Umbilical cord (tissue), 2 donors: Measurements from ENCODE around the gene CANT1. TPM values are rescaled to one million over a fixed set of nuclear protein-coding genes. Genes with fewer than 3 reads are reported as not detected.
"Not testable (repeated sequence)": the region's sequence is repeated elsewhere in the genome, so short reads cannot be mapped to it uniquely, and the experiment has no call there.

Experiments used
- DNase-seq: peaks from one replicate; pipeline ENCODE4 v3.0.0-alpha.2; 2015; ENCODE audit warnings: low spot score
- total RNA-seq: library from RNA; depleted of rRNA; stranded (reverse); fragments of >200 nt; gene quantifications from one replicate; pipeline ENCODE4 v1.2.3, GENCODE V29; 2014; ENCODE audit warnings: low replicate concordance; ENCODE audit not compliant: insufficient read depth

CANT1 gene
- total RNA-seq, 1 donor from 2014 or later: 21.4 TPM

DNA sequence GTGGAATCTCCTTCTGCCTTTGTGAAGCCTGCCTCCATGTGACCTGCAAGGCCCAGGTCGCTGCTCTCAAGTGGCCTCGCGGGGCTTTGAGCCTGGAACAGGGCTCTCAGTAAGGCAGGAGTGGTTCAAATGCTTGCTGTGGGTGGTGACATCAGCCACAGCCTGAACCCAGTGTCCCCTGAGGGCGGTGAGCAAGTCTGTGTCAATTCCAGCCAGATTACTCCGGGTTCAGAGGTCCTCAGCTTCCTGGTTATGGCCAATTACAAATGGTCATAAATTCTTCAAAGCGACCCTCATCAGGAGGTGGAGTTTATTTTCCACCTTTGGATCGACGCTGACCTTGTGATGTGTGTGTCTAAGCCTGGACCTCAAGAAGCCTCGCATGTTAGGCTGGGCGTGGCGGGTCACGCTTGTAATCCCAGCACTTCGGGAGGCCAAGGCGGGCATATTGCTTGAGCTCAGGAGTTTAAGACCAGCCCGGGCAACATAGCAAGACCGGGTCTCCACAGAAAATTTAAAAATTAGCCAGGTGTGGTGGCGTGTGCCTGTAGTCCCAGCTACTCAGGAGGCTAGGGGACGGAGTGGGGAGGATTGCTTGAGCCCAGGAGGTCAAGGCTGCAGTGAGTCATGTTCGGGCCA, 47.1 kb downstream of the CANT1 start:
- no peak for DNase-seq

DNA sequence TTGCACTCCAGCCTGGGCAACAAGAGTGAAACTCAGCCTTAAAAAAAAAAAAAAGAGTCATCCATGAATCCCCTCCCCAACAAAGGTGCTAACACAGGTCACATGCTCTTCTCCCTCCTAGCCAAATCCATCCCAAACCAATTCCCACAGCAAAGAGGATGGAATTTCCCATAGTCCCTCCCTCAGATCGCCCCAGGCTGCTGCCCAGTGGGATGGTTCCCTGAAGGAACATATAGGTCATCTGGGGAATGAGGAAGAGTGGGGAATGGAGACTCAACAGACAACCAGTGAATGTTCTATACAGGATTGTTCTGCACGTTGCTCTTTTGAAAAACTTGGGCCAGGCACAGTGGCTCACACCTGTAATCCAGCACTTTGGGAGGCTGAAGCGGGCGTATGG, 48.0 kb downstream of the CANT1 start:
- no peak for DNase-seq

DNA sequence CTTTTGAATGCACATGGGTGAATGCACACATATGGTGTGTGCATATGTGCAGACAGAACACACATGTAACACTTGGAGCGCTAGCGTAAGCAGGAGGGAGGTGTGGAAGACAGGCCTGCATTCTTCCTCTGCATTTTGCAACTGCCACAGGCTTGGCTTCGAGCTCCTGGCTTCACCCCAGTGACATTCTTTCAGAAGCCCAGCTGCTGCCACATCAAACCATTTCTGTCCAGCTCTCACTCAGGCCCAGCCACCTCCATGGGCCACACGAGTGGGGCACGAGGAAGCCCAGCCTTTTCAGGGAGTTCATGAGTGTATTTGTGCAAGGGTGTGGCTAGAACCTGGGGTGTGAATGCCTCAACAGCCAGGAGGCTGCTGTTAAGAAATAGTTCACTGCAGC, 48.6 kb downstream of the CANT1 start:
- DNase-seq: peak; percentile 34

DNA sequence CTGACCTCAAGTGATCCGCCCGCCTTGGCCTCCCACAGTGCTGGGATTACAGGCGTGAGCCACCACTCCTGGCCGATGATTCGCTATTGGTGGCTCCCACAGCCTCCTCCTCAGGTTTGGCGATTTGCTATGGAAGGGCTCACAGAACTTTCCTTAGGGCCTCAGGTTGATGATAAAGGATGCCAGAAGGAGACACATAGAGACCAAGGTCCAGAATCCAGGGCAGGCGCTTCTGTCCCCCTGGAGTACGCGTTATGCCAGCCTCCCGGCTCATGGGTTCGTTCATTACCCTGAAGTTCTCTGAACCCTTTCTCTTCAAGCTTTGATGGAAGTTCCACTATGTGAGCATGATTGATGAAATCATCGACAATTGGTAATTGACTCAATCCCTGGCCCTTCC, 49.8 kb downstream of the CANT1 start:
- no peak for DNase-seq

DNA sequence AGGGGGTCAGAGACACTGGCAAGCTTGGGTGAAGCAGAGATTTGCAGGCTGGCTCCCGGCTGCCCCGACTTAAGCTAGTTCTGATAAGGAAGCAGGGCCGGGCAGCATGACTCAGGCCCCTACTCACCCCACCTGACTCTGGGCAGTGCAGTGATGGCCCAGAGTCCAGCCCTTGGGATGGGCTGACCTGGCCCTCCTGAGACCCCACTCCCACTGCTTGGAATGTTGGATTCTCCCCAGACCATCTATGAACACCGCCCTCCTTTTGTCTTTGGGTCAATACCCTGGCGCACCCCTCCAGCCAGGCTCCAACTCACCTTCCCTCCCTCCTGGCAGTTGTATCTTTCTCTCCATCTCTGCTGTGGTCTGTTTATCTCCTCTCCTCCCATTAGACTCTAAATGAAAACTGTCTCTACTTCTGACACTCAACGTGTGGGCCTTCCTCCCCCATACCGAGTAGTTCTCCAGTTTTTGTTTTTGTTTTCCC, 50.9 kb downstream of the CANT1 start:
- DNase-seq: no peak

DNA sequence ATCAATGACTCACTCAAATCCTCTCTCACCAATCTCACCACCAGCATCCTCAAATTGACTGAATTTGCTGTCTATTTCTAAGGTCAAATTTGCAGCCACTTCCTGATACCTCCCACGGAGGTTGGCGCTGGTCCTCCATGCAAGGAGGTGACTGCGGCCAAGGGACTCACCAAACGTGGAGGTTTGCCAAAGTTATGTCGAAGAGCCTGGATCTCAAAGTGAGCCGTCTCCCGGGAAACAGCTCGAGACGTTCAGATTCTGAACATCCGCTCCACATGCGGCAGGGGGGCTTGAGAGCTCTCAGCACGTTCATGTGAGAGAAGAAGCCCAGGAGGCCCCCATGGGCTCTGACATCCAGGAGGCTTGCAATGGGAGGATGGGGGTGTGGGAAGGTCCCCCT, 52.4 kb downstream of the CANT1 start:
- DNase-seq: no peak

DNA sequence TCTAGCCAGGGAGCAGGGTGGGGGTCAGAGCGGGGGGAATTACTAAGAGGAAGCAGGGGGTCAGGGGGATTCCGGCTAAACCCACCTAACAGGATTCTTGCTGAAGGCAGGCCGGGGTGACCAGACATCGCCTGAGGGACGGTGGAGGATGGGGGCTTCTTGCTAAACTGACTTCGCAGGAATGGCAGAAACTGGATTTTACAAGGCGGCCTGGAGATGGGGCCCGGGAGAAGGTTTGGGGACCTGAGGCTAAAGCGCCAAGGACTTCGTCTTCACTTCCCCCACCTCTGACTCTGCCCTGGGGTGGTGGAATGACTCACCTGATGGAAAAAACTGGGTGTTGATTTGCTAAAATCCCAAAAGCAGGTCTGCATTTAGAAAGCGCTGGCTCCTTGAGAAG, 53.3 kb downstream of the CANT1 start:
- DNase-seq: no peak

DNA sequence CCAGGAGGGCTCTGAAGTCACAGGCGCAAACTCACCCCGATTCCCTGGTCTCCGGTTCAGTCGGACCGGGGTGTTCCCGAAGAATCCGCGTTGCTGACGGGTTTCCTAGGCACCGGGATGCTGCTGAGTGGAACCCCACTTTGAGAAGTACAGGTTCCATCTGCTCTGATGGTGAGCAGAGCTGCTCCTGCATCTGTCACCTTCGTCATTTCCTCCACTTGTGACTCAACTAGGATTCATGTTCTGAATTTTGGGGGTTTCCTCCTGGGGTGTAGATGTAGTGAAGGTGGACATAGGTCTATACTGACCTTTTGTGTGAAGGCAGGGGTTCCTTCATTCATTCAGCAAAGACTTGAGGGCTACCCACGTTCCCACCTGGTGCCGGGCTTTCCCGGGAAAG, 54.9 kb downstream of the CANT1 start:
- no peak for DNase-seq

DNA sequence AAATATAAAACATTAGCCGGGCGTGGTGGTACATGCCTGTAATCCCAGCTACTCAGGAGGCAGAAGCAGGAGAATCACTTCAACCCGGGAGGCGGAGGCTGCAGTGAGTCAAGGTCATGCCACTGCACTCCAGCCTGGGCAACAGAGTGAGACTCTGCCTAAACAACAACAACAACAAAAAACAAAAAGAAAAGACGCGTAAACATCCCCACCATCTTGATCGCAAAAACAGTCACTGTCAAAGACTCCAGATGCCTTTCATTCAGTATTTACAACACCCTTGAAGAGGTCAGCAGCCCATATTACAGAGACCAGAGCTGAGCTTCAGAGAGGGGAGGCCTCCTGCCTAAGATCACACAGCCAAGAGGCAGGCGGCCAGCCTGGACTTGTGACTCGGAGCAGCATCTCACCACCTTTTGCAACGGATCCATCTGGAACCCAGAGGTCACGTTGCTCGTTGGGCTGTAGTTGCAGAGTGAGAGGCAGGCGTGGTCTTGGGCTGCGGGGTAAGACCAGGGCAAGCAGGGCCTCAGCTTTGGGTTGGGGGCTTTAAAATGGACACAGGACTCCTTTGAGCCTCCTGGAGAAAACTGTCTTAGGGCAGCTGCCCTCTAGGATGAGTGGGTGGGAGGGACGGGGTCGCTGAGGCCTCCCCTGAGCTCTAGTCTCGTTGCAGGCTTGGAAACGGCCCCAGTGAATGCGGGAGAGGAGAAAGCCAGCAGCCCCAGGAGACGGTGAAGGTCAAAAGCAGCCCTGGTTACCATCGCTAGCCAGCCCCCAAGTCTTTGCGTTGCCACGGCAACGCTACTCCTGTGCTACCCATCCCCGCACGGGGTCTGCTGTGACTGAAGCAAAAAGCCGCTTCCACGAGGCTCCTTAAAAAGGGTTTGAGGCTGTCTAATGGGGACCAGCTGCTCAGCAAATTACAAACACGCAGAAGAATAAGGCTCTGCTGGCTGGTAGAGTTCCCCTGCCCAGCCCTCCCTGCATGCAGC, 55.9 kb downstream of the CANT1 start:
- no peak for DNase-seq

DNA sequence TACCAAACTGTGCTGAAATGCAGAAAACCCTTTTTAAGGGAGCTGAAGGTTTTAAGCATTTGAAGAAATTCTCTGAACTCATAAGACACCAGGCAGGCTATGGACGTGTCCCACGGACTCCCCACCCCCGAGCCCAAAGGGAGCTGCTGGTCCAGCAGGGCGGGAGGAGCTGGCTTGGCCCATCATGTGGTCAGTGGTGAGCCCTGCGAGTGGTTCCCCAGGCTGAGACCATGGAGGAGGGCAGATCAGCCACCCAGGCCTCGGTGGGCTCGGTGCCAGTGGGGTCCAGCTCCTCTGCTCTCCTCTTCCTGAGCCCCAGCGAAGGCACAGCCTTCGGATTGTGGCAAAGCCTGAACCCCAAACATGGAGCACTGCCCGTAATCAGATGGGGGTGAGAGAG, 56.9 kb downstream of the CANT1 start:
- DNase-seq: no peak

DNA sequence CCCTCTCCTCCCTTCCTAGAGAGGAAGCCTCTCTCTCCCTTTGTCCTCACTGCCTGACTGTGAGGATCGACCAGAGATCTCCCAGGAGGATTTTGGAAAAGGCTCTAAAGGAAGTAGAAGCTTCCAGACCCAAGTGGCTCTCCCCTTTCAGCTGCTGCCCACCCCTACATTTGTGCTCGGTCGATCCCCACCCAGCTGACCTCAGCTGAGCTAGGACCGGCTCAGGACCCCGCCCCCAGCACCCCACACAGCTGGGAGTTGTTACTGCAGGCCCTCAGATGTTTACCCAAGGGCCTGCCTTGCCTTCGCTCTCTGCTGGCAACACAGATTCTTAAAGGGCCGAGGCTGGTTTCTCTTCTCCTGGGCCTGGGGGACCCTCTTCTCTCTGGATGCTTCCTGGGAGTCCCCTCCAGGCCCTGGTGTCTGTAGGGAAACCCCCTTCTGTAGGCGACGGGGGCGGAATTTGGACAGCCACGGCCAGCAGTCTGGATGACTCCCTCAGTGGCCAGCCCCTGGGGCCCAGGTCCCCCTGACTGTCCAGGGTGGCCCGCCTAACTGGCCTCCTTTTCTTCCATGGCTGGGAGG, 57.5 kb downstream of the CANT1 start:
- no peak for DNase-seq

DNA sequence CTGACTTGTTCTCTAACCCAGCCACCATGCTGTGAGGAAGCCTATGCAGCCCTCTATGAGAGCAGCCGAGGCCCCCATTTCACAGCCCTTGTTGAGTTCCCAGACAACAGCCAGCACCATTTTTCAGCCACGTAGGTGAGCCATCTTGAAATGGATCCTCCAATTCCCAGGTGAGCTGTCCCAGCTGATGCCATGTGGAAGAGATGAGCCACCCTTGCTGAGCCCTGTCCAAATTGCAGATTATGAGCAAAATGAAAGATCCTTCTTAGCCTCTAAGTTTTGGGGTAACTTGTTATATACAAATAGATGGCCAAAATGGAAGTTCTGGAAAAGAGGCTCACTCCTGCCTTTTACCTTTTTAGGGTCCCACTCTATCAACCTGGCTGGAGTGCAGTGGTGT, 58.7 kb downstream of the CANT1 start:
- DNase-seq: no peak

DNA sequence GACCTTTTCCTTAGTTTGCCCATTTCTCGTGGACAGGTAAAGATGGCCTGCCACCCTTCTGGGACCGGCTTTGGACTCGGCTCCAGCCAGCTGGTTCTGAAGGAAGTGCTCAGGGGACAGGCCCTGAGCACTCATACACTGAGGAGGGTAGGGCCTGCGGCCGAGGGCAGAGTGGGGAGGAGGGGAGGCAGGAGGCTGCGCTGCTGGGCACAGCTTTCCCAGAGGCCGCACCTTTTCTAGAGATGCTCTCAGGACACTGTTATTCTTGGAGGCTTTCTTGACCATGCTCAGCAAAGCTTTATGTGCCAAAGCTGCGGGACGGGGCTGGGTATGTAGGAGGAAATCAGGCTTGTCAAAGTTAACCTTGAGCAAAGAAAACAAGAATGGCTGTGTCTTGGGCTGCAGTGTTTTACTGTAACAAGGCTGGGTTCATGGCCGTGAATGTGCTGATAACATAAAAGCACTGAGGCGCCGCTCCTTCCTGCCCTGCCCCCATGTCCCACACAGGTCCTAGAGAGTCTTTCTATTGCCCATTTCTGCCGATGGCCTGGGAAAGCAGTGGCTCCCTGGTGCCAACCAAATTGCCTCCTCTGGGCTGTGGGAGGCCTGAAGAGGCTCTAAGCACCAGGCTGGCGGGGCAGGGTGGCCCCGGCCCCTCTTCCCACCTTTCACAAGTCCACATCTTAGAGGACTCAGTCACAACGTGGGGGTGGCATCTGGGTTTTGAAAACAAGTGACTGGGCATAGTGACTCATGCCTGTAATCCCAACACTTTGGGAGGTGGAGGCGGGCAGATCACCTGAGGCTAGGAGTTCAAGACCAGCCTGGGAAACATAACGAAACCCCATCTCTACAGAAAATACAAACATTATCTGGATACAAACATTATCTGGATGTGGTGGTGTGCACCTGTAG, 62.1 kb downstream of the CANT1 start:
- DNase-seq: no peak

DNA sequence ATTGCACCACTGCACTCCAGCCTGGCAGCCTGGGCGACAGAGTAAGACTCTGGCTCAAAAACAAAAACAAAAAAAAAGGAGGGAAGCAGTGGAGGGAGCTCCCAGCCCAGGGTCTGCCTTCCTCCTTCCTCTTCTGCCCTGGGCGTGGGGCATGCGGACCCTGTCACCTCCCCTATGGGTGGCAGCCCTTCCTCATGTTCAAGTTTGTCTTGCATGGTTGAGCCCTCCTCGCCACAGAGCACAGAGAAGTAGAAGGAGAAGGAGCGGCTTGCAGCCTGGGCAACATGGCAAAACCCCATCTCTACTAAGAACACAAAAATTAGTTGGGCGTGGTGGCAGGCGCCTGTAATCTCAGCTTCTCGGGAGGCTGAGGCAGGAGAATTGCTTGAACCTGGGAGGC, 62.9 kb downstream of the CANT1 start:
- no peak for DNase-seq

DNA sequence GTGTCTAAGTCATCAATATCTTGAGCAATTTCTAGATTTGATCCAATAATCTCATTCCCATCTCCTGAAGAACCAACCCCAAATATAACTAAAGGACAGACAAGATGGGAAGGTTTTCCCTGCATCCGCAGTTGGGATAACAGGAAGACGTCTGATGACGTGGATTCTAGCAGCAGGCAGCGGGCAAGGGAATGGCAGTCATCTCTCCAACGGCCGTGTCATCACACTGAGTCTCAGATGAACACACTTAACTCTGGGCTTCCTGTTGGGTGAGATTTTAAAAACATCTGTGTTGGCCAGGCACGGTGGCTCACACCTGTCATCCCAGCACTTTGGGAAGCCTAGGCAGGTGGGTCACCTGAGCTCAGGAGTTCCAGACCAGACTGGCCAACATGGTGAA, 63.4 kb downstream of the CANT1 start:
- DNase-seq: no peak

DNA sequence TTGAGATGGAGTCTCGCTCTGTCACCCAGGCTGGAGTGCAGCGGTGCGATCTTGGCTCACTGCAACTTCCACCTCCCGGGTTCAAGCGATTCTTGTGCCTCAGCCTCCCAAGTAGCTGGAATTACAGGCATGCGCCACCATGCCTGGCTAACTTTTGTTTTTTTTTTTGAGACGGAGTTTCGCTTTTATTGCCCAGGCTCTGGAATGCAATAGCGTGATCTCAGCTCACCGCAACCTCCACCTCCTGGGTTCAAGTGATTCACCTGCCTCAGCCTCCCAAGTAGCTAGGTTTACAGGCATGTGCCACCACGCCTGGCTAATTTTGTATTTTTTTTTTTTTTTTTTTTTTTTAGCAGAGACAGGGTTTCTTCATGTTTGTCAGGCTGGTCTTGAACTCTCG, 64.1 kb downstream of the CANT1 start:
- DNase-seq: not testable (repeated sequence)

DNA sequence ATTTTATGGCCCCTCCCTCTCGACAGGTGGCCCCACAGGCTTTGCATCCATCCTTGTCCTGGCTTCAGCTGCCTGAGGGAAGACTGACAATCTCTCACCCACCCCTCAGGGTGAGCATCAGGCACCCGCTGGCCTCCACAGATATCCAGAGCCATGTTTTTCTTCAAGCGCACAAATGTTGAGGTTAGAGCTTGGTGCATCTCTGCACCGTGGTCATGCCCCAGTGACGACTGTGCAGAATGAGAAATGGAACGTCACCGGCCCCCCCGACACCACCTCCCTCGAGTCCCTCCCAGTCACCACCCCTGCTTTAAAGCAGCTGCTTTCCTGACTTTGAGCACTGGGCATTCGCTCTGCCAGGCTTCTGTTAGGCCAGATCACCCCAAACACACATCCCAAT, 64.6 kb downstream of the CANT1 start:
- no peak for DNase-seq

DNA sequence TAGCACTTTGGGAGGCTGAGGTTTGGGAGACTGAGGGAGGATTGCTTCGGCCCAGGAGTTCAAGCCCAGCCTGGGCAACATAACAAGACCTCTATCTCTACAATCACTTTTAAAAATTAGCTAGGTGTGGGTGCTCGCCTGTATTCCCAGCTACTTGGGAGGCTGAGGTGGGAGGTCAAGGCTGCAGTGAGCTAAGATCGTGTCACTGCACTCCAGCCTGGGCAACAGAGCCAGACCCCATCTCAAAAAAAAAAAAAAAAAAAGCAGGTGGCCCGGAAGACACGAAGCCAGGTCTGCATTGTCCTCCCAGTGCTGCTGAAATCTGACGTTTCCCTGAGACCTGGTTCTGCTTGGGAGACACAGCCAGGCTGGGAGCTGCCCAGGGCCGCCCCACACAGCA, 65.5 kb downstream of the CANT1 start:
- no peak for DNase-seq
